GM23338 (cell line): ENCODE data around the gene NAALADL2. TPM values are rescaled to one million over a fixed set of nuclear protein-coding genes. Genes with fewer than 3 reads are reported as not detected.

Experiments
- ATAC-seq: fragments of 200-7000 bp; cut with Tn5 transposase; 3 replicates; pipeline ENCODE4 v1.9.1; 2020
- DNase-seq: peaks from one replicate; pipeline ENCODE4 v3.0.0-alpha.2; 2015; ENCODE audit warnings: low spot score
- H2AFZ ChIP-seq: fragments of 200-600 bp; sonication (generic); 2 replicates; pipeline ENCODE4 v1.8.0; 2016; ENCODE audit warnings: antibody characterized with exemption, mild to moderate bottlenecking, moderate library complexity
- H3F3A ChIP-seq: fragments of 200-600 bp; sonication (generic); replicated peaks from 2 replicates; pipeline ENCODE4 v1.8.0; 2017; ENCODE audit warnings: antibody characterized with exemption, mixed run types, low read depth
- H3K27ac ChIP-seq: fragments of 200-600 bp; sonication (generic); 2 replicates; pipeline ENCODE4 v1.6.1; 2016; ENCODE audit warnings: low read depth
- H3K27me3 ChIP-seq: fragments of 200-600 bp; sonication (generic); 2 replicates; pipeline ENCODE4 v1.8.0; 2016; ENCODE audit warnings: mild to moderate bottlenecking, mixed run types, moderate library complexity; ENCODE audit not compliant: insufficient read depth
- H3K36me3 ChIP-seq: fragments of 200-600 bp; sonication (generic); 2 replicates; pipeline ENCODE4 v1.8.0; 2016; ENCODE audit warnings: mild to moderate bottlenecking; ENCODE audit not compliant: insufficient read depth
- H3K4me1 ChIP-seq: fragments of 200-600 bp; sonication (generic); 2 replicates; pipeline ENCODE4 v1.8.0; 2016; ENCODE audit warnings: mild to moderate bottlenecking, moderate library complexity; ENCODE audit not compliant: insufficient read depth
- H3K4me2 ChIP-seq: fragments of 200-600 bp; sonication (generic); 2 replicates; pipeline ENCODE4 v1.7.1; 2017; ENCODE audit warnings: mixed run types
- H3K4me3 ChIP-seq: fragments of 200-600 bp; sonication (generic); 2 replicates; pipeline ENCODE4 v1.6.1; 2016; ENCODE audit warnings: mixed run types
- H3K79me2 ChIP-seq: fragments of 200-600 bp; sonication (generic); replicated peaks from 2 replicates; pipeline ENCODE4 v1.8.0; 2017; ENCODE audit warnings: mild to moderate bottlenecking; ENCODE audit not compliant: insufficient read depth
- H3K9me2 ChIP-seq: fragments of 200-600 bp; sonication (generic); 2 replicates; pipeline ENCODE4 v1.8.0; 2017; ENCODE audit not compliant: insufficient read depth
- H4K20me1 ChIP-seq: fragments of 200-600 bp; sonication (generic); replicated peaks from 2 replicates; pipeline ENCODE4 v1.8.0; 2017; ENCODE audit warnings: mild to moderate bottlenecking; ENCODE audit not compliant: insufficient read depth
- H3K27ac Mint-ChIP-seq: 2 replicates; pipeline ENCODE4 v1.8.0; 2020; ENCODE audit warnings: inconsistent platforms, mild to moderate bottlenecking, moderate library complexity, mixed read lengths
- H3K27me3 Mint-ChIP-seq: 3 replicates; pipeline ENCODE4 v1.8.0; 2022; ENCODE audit warnings: low read depth, mild to moderate bottlenecking, moderate library complexity, mixed read lengths, inconsistent platforms; ENCODE audit not compliant: insufficient read depth, poor library complexity
- H3K36me3 Mint-ChIP-seq: 3 replicates; pipeline ENCODE4 v1.8.0; 2021; ENCODE audit warnings: low read depth, mild to moderate bottlenecking, inconsistent platforms, moderate library complexity, mixed read lengths
- H3K4me1 Mint-ChIP-seq: 3 replicates; pipeline ENCODE4 v1.8.0; 2020; ENCODE audit warnings: mild to moderate bottlenecking, inconsistent platforms, mixed read lengths
- H3K4me3 Mint-ChIP-seq: 3 replicates; pipeline ENCODE4 v1.8.0; 2021; ENCODE audit warnings: moderate library complexity, mild to moderate bottlenecking, inconsistent platforms, mixed read lengths
- H3K9me3 Mint-ChIP-seq: 3 replicates; pipeline ENCODE4 v1.8.0; 2020; ENCODE audit warnings: moderate library complexity, mild to moderate bottlenecking, inconsistent platforms, mixed read lengths
- CTCF ChIP-seq, 2 experiments: fragments of 200-600 bp in 1 of 2; sonication (generic) in 1 of 2; conservative IDR thresholded peaks; 2 replicates each; pipeline versions ENCODE4 v1.5.1 to v1.6.1; 2016 to 2017; ENCODE audit warnings: antibody characterized with exemption in 2 of 2, low read depth in 2 of 2, mild to moderate bottlenecking in 2 of 2, moderate library complexity in 1 of 2
- JUNB ChIP-seq: IDR thresholded peaks from one replicate; pipeline ENCODE4 v1.6.1; 2016; ENCODE audit warnings: antibody characterized with exemption; ENCODE audit not compliant: unreplicated experiment
- NANOG ChIP-seq: IDR thresholded peaks from 2 replicates; pipeline ENCODE4 v1.6.1; 2016; ENCODE audit warnings: antibody characterized with exemption, borderline replicate concordance
- POLR2AphosphoS5 ChIP-seq: IDR thresholded peaks from 2 replicates; pipeline ENCODE4 v1.6.1; 2016; ENCODE audit warnings: antibody characterized with exemption, low read depth
- ZNF331 ChIP-seq: fragments of 250-450 bp; sonication (Bioruptor Pico); IDR thresholded peaks from 2 replicates; pipeline ENCODE4 v1.5.0; 2020; ENCODE audit warnings: low read depth, mild to moderate bottlenecking, moderate library complexity
- polyA plus RNA-seq: library from polyadenylated mRNA; unstranded; fragments of >200 nt; fragmentation: Nextera tagmentation; extraction: Ambion mirVana; gene quantifications from 2 replicates; pipeline ENCODE4 v1.2.1, GENCODE V29; 2016
- total RNA-seq: library from RNA; depleted of rRNA; stranded (reverse); fragments of >200 nt; shearing (Covaris generic); gene quantifications from 2 replicates; pipeline ENCODE4 v1.2.3, GENCODE V29; 2014
- TF ChIP-seq, protein P1 (sequence below): IDR thresholded peaks from one replicate; pipeline ENCODE4 v1.6.1; 2018; ENCODE audit warnings: antibody characterized with exemption; ENCODE audit not compliant: unreplicated experiment
- TF ChIP-seq, protein P2 (sequence below): IDR thresholded peaks from 2 replicates; pipeline ENCODE4 v1.6.1; 2016; ENCODE audit warnings: antibody characterized with exemption
- TF ChIP-seq, protein P3 (sequence below): fragments of 250-450 bp; sonication (Bioruptor Pico); IDR thresholded peaks from 2 replicates; pipeline ENCODE4 v1.5.0; 2020; ENCODE audit warnings: mild to moderate bottlenecking, moderate library complexity

Gene NAALADL2
- total and polyA plus RNA-seq, 2 experiments from 2014 or later, result 1.6 to 2.6 TPM

DNA sequence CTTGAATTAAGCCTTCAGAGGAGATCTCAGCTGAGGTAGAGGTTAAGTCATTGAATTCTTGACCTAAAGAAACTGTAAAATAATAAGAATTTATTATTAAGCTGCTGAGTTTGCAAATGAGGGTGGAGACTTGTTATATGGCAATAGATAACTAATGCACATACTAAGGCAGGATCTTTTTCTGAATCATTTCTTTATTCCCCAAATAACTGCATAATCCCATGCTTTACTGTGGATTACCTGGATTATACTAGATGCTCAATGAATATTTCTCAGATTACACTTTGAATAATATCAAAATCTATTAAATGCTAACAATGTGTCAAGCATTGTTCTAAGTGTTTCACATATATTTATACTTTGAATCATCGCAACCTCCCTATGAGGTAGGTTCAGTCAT, 532.5 kb downstream of the NAALADL2 start:
- Mint-ChIP-seq H3K36me3 (peaks cover 3% of the 10 kb centered on the region; the same call in 1 of the 3 replicates), H3K4me3 (no peak overlapping the region), H3K27me3 (no peaks in the 10 kb centered on the region), H3K4me1 (peaks cover 17% of the 10 kb centered on the region), H3K9me3 (no peaks in the 10 kb centered on the region), H3K27ac (no peak overlapping the region)
- H3K4me3 ChIP-seq, result no peak overlapping the region
- no peaks in the 10 kb centered on the region for H3K36me3 ChIP-seq
- H3K4me2 ChIP-seq, result no peak overlapping the region
- no peaks in the 10 kb centered on the region for H3F3A ChIP-seq
- ATAC-seq (no peak), DNase-seq (no peak)
- peaks cover 22% of the 10 kb centered on the region; the same call in 1 of the 2 replicates for H3K4me1 ChIP-seq
- H3K27me3 ChIP-seq, result no peaks in the 10 kb centered on the region
- H4K20me1 ChIP-seq, result no peaks in the 10 kb centered on the region
- no peak overlapping the region for H3K27ac ChIP-seq
- no peaks in the 10 kb centered on the region; the same call in 1 of the 2 replicates for H3K9me2 ChIP-seq
- no peaks in the 10 kb centered on the region for H3K79me2 ChIP-seq
- TF ChIP-seq, protein P1, sequence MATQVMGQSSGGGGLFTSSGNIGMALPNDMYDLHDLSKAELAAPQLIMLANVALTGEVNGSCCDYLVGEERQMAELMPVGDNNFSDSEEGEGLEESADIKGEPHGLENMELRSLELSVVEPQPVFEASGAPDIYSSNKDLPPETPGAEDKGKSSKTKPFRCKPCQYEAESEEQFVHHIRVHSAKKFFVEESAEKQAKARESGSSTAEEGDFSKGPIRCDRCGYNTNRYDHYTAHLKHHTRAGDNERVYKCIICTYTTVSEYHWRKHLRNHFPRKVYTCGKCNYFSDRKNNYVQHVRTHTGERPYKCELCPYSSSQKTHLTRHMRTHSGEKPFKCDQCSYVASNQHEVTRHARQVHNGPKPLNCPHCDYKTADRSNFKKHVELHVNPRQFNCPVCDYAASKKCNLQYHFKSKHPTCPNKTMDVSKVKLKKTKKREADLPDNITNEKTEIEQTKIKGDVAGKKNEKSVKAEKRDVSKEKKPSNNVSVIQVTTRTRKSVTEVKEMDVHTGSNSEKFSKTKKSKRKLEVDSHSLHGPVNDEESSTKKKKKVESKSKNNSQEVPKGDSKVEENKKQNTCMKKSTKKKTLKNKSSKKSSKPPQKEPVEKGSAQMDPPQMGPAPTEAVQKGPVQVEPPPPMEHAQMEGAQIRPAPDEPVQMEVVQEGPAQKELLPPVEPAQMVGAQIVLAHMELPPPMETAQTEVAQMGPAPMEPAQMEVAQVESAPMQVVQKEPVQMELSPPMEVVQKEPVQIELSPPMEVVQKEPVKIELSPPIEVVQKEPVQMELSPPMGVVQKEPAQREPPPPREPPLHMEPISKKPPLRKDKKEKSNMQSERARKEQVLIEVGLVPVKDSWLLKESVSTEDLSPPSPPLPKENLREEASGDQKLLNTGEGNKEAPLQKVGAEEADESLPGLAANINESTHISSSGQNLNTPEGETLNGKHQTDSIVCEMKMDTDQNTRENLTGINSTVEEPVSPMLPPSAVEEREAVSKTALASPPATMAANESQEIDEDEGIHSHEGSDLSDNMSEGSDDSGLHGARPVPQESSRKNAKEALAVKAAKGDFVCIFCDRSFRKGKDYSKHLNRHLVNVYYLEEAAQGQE, result no peak
- TF ChIP-seq NANOG, result no peak
- TF ChIP-seq, protein P2, sequence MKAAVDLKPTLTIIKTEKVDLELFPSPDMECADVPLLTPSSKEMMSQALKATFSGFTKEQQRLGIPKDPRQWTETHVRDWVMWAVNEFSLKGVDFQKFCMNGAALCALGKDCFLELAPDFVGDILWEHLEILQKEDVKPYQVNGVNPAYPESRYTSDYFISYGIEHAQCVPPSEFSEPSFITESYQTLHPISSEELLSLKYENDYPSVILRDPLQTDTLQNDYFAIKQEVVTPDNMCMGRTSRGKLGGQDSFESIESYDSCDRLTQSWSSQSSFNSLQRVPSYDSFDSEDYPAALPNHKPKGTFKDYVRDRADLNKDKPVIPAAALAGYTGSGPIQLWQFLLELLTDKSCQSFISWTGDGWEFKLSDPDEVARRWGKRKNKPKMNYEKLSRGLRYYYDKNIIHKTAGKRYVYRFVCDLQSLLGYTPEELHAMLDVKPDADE, result no peak
- TF ChIP-seq CTCF (conservative IDR thresholded peaks at IDR 0.05; ENCODE audit: low read depth in 2 of 2), result no peak
- no peak for TF ChIP-seq POLR2AphosphoS5
- no peak for TF ChIP-seq JUNB
- H2AFZ ChIP-seq, result peak overlapping the region; percentile 11; the same call in 1 of the 2 replicates

GRCh38 chr3:175392653-175393052, 533.5 kb downstream of the NAALADL2 start:
- no peak overlapping the region for H3K4me2 ChIP-seq
- H2AFZ ChIP-seq, result peak overlapping the region; percentile 24; the same call in 1 of the 2 replicates
- H3K27ac ChIP-seq, result no peak overlapping the region
- H3K79me2 ChIP-seq, result no peaks in the 10 kb centered on the region
- no peaks in the 10 kb centered on the region for H3K27me3 ChIP-seq
- peaks cover 18% of the 10 kb centered on the region for H3K4me1 Mint-ChIP-seq
- no peaks in the 10 kb centered on the region; the same call in 1 of the 2 replicates for H3K9me2 ChIP-seq
- H3K36me3 Mint-ChIP-seq, result peaks cover 5% of the 10 kb centered on the region; the same call in 1 of the 3 replicates
- ATAC-seq (no peak), DNase-seq (no peak)
- H3K36me3 ChIP-seq, result no peaks in the 10 kb centered on the region
- peaks cover 22% of the 10 kb centered on the region; the same call in 1 of the 2 replicates for H3K4me1 ChIP-seq
- no peak overlapping the region for H3K4me3 ChIP-seq
- H3K27me3 Mint-ChIP-seq, result no peaks in the 10 kb centered on the region
- H3K27ac Mint-ChIP-seq, result no peak overlapping the region
- no peak overlapping the region for H3K4me3 Mint-ChIP-seq
- H3K9me3 Mint-ChIP-seq, result no peaks in the 10 kb centered on the region; the same call in 2 of the 3 replicates
- H3F3A ChIP-seq, result no peaks in the 10 kb centered on the region
- H4K20me1 ChIP-seq, result no peaks in the 10 kb centered on the region
- TF ChIP-seq NANOG (no peak), ZNF331 (CRISPR knock-in tag) (no peak)
- TF ChIP-seq, protein P3, sequence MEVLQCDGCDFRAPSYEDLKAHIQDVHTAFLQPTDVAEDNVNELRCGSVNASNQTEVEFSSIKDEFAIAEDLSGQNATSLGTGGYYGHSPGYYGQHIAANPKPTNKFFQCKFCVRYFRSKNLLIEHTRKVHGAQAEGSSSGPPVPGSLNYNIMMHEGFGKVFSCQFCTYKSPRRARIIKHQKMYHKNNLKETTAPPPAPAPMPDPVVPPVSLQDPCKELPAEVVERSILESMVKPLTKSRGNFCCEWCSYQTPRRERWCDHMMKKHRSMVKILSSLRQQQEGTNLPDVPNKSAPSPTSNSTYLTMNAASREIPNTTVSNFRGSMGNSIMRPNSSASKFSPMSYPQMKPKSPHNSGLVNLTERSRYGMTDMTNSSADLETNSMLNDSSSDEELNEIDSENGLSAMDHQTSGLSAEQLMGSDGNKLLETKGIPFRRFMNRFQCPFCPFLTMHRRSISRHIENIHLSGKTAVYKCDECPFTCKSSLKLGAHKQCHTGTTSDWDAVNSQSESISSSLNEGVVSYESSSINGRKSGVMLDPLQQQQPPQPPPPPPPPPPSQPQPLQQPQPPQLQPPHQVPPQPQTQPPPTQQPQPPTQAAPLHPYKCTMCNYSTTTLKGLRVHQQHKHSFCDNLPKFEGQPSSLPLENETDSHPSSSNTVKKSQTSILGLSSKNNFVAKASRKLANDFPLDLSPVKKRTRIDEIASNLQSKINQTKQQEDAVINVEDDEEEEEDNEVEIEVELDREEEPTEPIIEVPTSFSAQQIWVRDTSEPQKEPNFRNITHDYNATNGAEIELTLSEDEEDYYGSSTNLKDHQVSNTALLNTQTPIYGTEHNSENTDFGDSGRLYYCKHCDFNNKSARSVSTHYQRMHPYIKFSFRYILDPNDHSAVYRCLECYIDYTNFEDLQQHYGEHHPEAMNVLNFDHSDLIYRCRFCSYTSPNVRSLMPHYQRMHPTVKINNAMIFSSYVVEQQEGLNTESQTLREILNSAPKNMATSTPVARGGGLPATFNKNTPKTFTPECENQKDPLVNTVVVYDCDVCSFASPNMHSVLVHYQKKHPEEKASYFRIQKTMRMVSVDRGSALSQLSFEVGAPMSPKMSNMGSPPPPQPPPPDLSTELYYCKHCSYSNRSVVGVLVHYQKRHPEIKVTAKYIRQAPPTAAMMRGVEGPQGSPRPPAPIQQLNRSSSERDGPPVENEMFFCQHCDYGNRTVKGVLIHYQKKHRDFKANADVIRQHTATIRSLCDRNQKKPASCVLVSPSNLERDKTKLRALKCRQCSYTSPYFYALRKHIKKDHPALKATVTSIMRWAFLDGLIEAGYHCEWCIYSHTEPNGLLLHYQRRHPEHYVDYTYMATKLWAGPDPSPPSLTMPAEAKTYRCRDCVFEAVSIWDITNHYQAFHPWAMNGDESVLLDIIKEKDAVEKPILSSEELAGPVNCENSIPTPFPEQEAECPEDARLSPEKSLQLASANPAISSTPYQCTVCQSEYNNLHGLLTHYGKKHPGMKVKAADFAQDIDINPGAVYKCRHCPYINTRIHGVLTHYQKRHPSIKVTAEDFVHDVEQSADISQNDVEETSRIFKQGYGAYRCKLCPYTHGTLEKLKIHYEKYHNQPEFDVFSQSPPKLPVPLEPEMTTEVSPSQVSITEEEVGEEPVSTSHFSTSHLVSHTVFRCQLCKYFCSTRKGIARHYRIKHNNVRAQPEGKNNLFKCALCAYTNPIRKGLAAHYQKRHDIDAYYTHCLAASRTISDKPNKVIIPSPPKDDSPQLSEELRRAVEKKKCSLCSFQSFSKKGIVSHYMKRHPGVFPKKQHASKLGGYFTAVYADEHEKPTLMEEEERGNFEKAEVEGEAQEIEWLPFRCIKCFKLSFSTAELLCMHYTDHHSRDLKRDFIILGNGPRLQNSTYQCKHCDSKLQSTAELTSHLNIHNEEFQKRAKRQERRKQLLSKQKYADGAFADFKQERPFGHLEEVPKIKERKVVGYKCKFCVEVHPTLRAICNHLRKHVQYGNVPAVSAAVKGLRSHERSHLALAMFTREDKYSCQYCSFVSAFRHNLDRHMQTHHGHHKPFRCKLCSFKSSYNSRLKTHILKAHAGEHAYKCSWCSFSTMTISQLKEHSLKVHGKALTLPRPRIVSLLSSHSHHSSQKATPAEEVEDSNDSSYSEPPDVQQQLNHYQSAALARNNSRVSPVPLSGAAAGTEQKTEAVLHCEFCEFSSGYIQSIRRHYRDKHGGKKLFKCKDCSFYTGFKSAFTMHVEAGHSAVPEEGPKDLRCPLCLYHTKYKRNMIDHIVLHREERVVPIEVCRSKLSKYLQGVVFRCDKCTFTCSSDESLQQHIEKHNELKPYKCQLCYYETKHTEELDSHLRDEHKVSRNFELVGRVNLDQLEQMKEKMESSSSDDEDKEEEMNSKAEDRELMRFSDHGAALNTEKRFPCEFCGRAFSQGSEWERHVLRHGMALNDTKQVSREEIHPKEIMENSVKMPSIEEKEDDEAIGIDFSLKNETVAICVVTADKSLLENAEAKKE (CRISPR knock-in tag), result no peak
